HepG2 (cell line): ENCODE measurements around the gene RPS6KA2. TPM values are rescaled to one million over a fixed set of nuclear protein-coding genes. Genes with fewer than 3 reads are reported as not detected.

Source experiments
- ATAC-seq: fragments of 200-7000 bp; cut with Tn5 transposase; 3 replicates; pipeline ENCODE4 v1.9.1; 2020; ENCODE audit warnings: mild to moderate bottlenecking, moderate library complexity
- BruUV-seq: library from RNA; stranded (reverse); fragments of 400-500 nt; replicated peaks from 2 replicates; lab custom pipeline; 2021; lab: Mats Ljungman, UMichigan
- CTCF ChIA-PET: fragments of 300-600 bp; formaldehyde crosslinking; extraction: SDS; loops from one replicate; lab custom pipeline; 2021; ENCODE audit warnings: low total read pairs, inconsistent platforms, low intra/inter-chr PET ratio; lab: Yijun Ruan, JAX
- POLR2A ChIA-PET: fragments of 350-600 bp; sonication (Branson Sonifier 250); formaldehyde crosslinking; loops from one replicate; lab custom pipeline; 2020; ENCODE audit warnings: antibody characterized with exemption, inconsistent platforms; lab: Yijun Ruan, JAX
- DNase-seq: peaks from one replicate; pipeline ENCODE4 v3.0.0-alpha.2; 2015; ENCODE audit warnings: low spot score
- FAIRE-seq: peaks from 3 replicates; lab custom pipeline; 2011; peaks lifted over from hg19 to GRCh38; lab: Jason Lieb, UNC
- H2AFZ ChIP-seq: one replicate; pipeline ENCODE4 v1.6.1; 2011; ENCODE audit warnings: low read length, inconsistent platforms
- H3K27ac ChIP-seq: fragments of 300-600 bp; 3 replicates; pipeline ENCODE4 v1.8.0; 2011; ENCODE audit warnings: mixed run types, mild to moderate bottlenecking, mixed read lengths, low read length, inconsistent platforms; ENCODE audit not compliant: insufficient read depth; ENCODE audit errors: extremely low read length
- H3K27me3 ChIP-seq, 2 experiments: fragments of 200-600 bp in 1 of 2; 2 replicates in 1 of 2; 3 replicates in 1 of 2; pipeline versions ENCODE4 v1.6.0 to v1.8.0; 2011; ENCODE audit warnings: low read length in 2 of 2, mild to moderate bottlenecking in 2 of 2, moderate library complexity in 2 of 2, inconsistent platforms in 1 of 2; ENCODE audit not compliant: insufficient read depth in 2 of 2, control insufficient read depth in 1 of 2
- H3K36me3 ChIP-seq, 2 experiments: fragments of 200-600 bp in 1 of 2; replicated peaks in 1 of 2; 2 replicates in 1 of 2; 3 replicates in 1 of 2; pipeline versions ENCODE4 v1.5.1 to v1.8.0; 2011; ENCODE audit warnings: low read length in 2 of 2, inconsistent platforms in 1 of 2; ENCODE audit not compliant: insufficient read depth in 2 of 2, control insufficient read depth in 1 of 2
- H3K4me1 ChIP-seq: 2 replicates; pipeline ENCODE4 v1.5.1; 2012; ENCODE audit warnings: low read length, inconsistent platforms; ENCODE audit not compliant: insufficient read depth
- H3K4me2 ChIP-seq: 2 replicates; pipeline ENCODE4 v1.6.0; 2011; ENCODE audit warnings: low read depth, low read length, inconsistent platforms
- H3K4me3 ChIP-seq, 3 experiments: fragments of 200-600 bp in 1 of 3; sonication (generic), shearing (Covaris generic) in 1 of 3; replicated peaks in 1 of 3; 2 replicates each; pipeline ENCODE4 v1.5.1; 2011 to 2016; ENCODE audit warnings: low read length in 3 of 3, inconsistent platforms in 2 of 3, low read depth in 2 of 3, mild to moderate bottlenecking in 2 of 3, control low read depth in 1 of 3, mixed read lengths in 1 of 3; ENCODE audit not compliant: insufficient read depth in 1 of 3
- H3K79me2 ChIP-seq: one replicate; pipeline ENCODE4 v1.6.1; 2011; ENCODE audit warnings: low read length, inconsistent platforms; ENCODE audit not compliant: insufficient read depth
- H3K9ac ChIP-seq: 2 replicates; pipeline ENCODE4 v1.6.0; 2011; ENCODE audit warnings: mild to moderate bottlenecking, low read depth, low read length, inconsistent platforms; ENCODE audit not compliant: insufficient read depth
- H3K9me3 ChIP-seq: 2 replicates; pipeline ENCODE4 v1.5.1; 2012; ENCODE audit warnings: mild to moderate bottlenecking, low read length
- H4K20me1 ChIP-seq: 2 replicates; pipeline ENCODE4 v1.6.0; 2011; ENCODE audit warnings: inconsistent platforms, mild to moderate bottlenecking, low read length, moderate library complexity; ENCODE audit not compliant: insufficient read depth
- FLYWCH1 ChIP-seq: sonication (generic); formaldehyde crosslinking; IDR thresholded peaks from 2 replicates; pipeline ENCODE4 v1.8.1; 2023; ENCODE audit warnings: mild to moderate bottlenecking, missing genetic modification reagents
- HMGA1 ChIP-seq: sonication (generic); formaldehyde crosslinking; conservative IDR thresholded peaks from 2 replicates; pipeline ENCODE4 v1.4.0; 2020; ENCODE audit warnings: missing genetic modification reagents
- JUN ChIP-seq: sonication (generic); formaldehyde crosslinking; IDR thresholded peaks from 2 replicates; pipeline ENCODE4 v1.4.0; 2020; ENCODE audit warnings: mild to moderate bottlenecking, missing genetic modification reagents
- MTA1 ChIP-seq: sonication (generic); formaldehyde crosslinking; IDR thresholded peaks from 2 replicates; pipeline ENCODE4 v1.4.0; 2020; ENCODE audit warnings: missing genetic modification reagents, mild to moderate bottlenecking, borderline replicate concordance
- NFE2L1 ChIP-seq: sonication (generic); formaldehyde crosslinking; IDR thresholded peaks from 2 replicates; pipeline ENCODE4 v1.4.0; 2020; ENCODE audit warnings: missing genetic modification reagents, mild to moderate bottlenecking, borderline replicate concordance
- PAX8 ChIP-seq: sonication (generic); formaldehyde crosslinking; IDR thresholded peaks from 2 replicates; pipeline ENCODE4 v1.8.0; 2022; ENCODE audit warnings: mild to moderate bottlenecking, missing genetic modification reagents, borderline replicate concordance
- PTBP1 ChIP-seq: fragments of 200-400 bp; formaldehyde crosslinking; IDR thresholded peaks from 2 replicates; pipeline ENCODE4 v1.6.1; 2018; ENCODE audit warnings: low read length, low read depth; ENCODE audit not compliant: poor library complexity, severe bottlenecking
- RCOR2 ChIP-seq: IDR thresholded peaks from 2 replicates; pipeline ENCODE4 v1.6.1; 2016; ENCODE audit warnings: missing biosample characterization, missing genetic modification reagents
- SMARCE1 ChIP-seq: fragments of 450-650 bp; IDR thresholded peaks from 2 replicates; pipeline ENCODE4 v1.6.1; 2017; ENCODE audit warnings: borderline replicate concordance
- STAT5B ChIP-seq: sonication (generic); formaldehyde crosslinking; IDR thresholded peaks from 2 replicates; pipeline ENCODE4 v1.4.0; 2020; ENCODE audit warnings: missing genetic modification reagents
- ZBTB42 ChIP-seq: sonication (generic); formaldehyde crosslinking; IDR thresholded peaks from 2 replicates; pipeline ENCODE4 v1.5.0; 2020; ENCODE audit warnings: mild to moderate bottlenecking, missing genetic modification reagents
- ZFAT ChIP-seq: sonication (generic); formaldehyde crosslinking; conservative IDR thresholded peaks from 2 replicates; pipeline ENCODE4 v1.8.1; 2023; ENCODE audit warnings: missing genetic modification reagents, inconsistent platforms
- ZNF142 ChIP-seq: sonication (generic); formaldehyde crosslinking; IDR thresholded peaks from 2 replicates; pipeline ENCODE4 v1.4.0; 2020; ENCODE audit warnings: missing genetic modification reagents
- ZNF652 ChIP-seq: IDR thresholded peaks from 2 replicates; pipeline ENCODE4 v1.6.1; 2016; ENCODE audit warnings: low read depth, borderline replicate concordance
- ZSCAN29 ChIP-seq: sonication (generic); formaldehyde crosslinking; conservative IDR thresholded peaks from 2 replicates; pipeline ENCODE4 v1.4.0; 2020; ENCODE audit warnings: mild to moderate bottlenecking, missing genetic modification reagents
- whole genome bisulfite sequencing: methylation state at CpG from one replicate; pipeline ENCODE4 v1.1.6; 2017; ENCODE audit warnings: low lambda C conversion rate; 5-methylcytosine and 5-hydroxymethylcytosine counted together
- in situ Hi-C: cut with HindIII; loops from 2 replicates; pipeline ENCODE4 v1.10.0; 2017; ENCODE audit warnings: low pct_unique_long_range_greater_than_20kb; ENCODE audit not compliant: extremely low pct_ligation_motif_present
- intact Hi-C: fragments of 100-400 bp; cut with micrococcal nuclease; formaldehyde crosslinking; loops from one replicate; pipeline ENCODE4 v1.10.0; 2022; ENCODE audit not compliant: unreplicated experiment
- polyA plus RNA-seq, 8 experiments: library from polyadenylated mRNA; depleted of rRNA in 3 of 8; stranded (reverse) in 7 of 8; unstranded in 1 of 8; fragments of >200 nt; fragmentation: Illumina TruSeq in 4 of 8; extraction: Trizol in 4 of 8; gene quantifications; 2 replicates each; pipeline versions ENCODE4 v1.2.1 to v1.2.3, GENCODE V29; 2011 to 2016; ENCODE audit warnings: low read depth in 4 of 8, missing spikeins in 1 of 8, mixed read lengths in 1 of 8; ENCODE audit not compliant: insufficient read depth in 1 of 8
- total RNA-seq, 5 experiments: library from RNA; depleted of rRNA; stranded (reverse); fragments of >200 nt; fragmentation: Illumina TruSeq; extraction: Trizol; gene quantifications; 2 replicates each; pipeline ENCODE4 v1.2.3, GENCODE V29; 2016; ENCODE audit warnings: low read depth in 1 of 5
- TF ChIP-seq, protein P1 (sequence below): sonication (generic); formaldehyde crosslinking; IDR thresholded peaks from 2 replicates; pipeline ENCODE4 v1.8.0; 2022; ENCODE audit warnings: mild to moderate bottlenecking, missing genetic modification reagents; ENCODE audit not compliant: insufficient replicate concordance
- TF ChIP-seq, protein P2 (sequence below): IDR thresholded peaks from 2 replicates; pipeline ENCODE4 v1.6.1; 2016; ENCODE audit warnings: missing biosample characterization, missing genetic modification reagents, low read depth

RPS6KA2 gene
- total and polyA plus RNA-seq, 2 of the 13 experiments (the other 11 are each of a cell fraction or from before 2014, with no cell fraction given), result 0.22 to 0.38 TPM

DNA sequence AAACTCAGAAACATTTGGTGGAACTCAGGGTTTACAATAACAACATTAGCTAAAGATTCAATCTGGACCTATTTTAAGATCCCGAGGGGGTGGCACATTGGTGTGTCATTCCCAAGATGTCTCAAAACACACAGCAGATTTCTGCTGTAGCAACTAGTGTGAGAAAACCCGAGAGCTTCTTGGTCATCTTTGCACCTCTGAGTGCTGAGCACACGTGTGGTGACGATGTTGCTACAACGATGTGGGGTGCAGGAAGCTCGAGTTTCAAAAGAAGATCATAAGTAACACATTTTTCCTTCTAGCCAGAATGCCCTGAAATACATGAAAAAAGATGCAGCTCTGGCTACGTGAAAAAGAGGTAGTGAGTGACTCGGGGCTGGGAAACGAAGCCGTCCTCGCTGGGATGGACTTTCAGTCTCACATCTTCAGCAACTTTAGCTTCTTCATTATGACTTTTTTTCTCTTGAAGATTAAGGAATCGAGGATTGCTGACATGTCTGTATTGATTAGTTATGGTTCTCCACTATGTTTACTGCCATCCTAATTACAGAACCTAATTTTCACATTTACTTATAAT lies 42.1 kb downstream of the RPS6KA2 start:
- Histone ChIP-seq H3K4me1 (no peaks in the 10 kb centered on the region), H3K4me3 (no peak overlapping the region), H3K9ac (no peak overlapping the region), H3K27me3 (peaks cover 2 to 34% of the 10 kb centered on the region in 2 experiments; a peak in 4 of 5 replicates), H3K4me2 (no peak overlapping the region), H4K20me1 (no peaks in the 10 kb centered on the region), H3K36me3 (no peaks in the 10 kb centered on the region), H3K27ac (no peak overlapping the region), H3K79me2 (no peaks in the 10 kb centered on the region), H2AFZ (no peak overlapping the region), H3K9me3 (no peaks in the 10 kb centered on the region)
- DNase-seq (no peak), ATAC-seq (no peak), FAIRE-seq (no peak)
- 22% methylated on average over 12 of the region's 12 CpGs for WGBS
- BruUV-seq, result no TSS peak
- in situ Hi-C loops, result no loop called here
- intact Hi-C loops, result no loop called here
- CTCF ChIA-PET, result no interaction called here
- POLR2A ChIA-PET, result no interaction called here
- TF ChIP-seq ZBTB42 (CRISPR knock-in tag), result no peak
- no peak for TF ChIP-seq PTBP1
- TF ChIP-seq, protein P1, sequence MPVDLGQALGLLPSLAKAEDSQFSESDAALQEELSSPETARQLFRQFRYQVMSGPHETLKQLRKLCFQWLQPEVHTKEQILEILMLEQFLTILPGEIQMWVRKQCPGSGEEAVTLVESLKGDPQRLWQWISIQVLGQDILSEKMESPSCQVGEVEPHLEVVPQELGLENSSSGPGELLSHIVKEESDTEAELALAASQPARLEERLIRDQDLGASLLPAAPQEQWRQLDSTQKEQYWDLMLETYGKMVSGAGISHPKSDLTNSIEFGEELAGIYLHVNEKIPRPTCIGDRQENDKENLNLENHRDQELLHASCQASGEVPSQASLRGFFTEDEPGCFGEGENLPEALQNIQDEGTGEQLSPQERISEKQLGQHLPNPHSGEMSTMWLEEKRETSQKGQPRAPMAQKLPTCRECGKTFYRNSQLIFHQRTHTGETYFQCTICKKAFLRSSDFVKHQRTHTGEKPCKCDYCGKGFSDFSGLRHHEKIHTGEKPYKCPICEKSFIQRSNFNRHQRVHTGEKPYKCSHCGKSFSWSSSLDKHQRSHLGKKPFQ, result no peak
- no peak for TF ChIP-seq ZNF142
- TF ChIP-seq STAT5B (CRISPR knock-in tag), result no peak
- TF ChIP-seq, protein P2, sequence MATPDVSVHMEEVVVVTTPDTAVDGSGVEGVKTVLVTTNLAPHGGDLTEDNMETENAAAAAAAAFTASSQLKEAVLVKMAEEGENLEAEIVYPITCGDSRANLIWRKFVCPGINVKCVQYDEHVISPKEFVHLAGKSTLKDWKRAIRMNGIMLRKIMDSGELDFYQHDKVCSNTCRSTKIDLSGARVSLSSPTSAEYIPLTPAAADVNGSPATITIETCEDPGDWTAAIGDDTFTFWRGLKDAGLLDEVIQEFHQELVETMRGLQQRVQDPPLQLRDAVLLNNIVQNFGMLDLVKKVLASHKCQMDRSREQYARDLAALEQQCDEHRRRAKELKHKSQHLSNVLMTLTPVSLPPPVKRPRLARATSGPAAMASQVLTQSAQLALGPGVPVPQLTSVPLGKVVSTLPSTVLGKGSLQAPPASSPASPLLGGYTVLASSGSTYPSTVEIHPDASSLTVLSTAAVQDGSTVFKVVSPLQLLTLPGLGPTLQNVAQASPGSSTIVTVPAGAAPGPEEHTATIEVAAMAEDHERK (CRISPR knock-in tag), result no peak
- no peak for TF ChIP-seq FLYWCH1
- no peak for TF ChIP-seq ZNF652 (CRISPR knock-in tag)
- no peak for TF ChIP-seq PAX8
- no peak for TF ChIP-seq JUN (CRISPR knock-in tag)
- no peak for TF ChIP-seq NFE2L1 (CRISPR knock-in tag)
- TF ChIP-seq SMARCE1, result no peak
- no peak for TF ChIP-seq ZSCAN29 (CRISPR knock-in tag)
- no peak for TF ChIP-seq MTA1
- no peak for TF ChIP-seq RCOR2
- TF ChIP-seq HMGA1 (CRISPR knock-in tag), result no peak
- no peak for TF ChIP-seq ZFAT (CRISPR knock-in tag)
